GM11168 (cell line): ENCODE results near the gene PTPRD.
"Not testable (repeated sequence)": the region's sequence is repeated elsewhere in the genome, so short reads cannot be mapped to it uniquely, and the experiment has no call there.

ENCODE experiments used
- in situ Hi-C: fragments of 300-500 bp; cut with MboI; formaldehyde crosslinking; loops from one replicate; pipeline ENCODE4 v1.12.0; 2022; ENCODE audit warnings: low sequenced_read_pairs; ENCODE audit not compliant: unreplicated experiment

The PTPRD gene

GRCh38 chr9:9117866-9118265 lies 1494.9 kb downstream of the PTPRD start:
- in situ Hi-C loops, result loop anchor here (5.0 kb wide), 1 partner anchor 59 kb away; no protein-coding TSS in a partner anchor

GRCh38 chr9:9112001-9112720 lies 1500.6 kb downstream of the PTPRD start:
- in situ Hi-C loops, result no loop called here

GRCh38 chr9:9108641-9109040 lies 1504.2 kb downstream of the PTPRD start:
- in situ Hi-C loops, result no loop called here

- in situ Hi-C loops, result no loop called here
Measured at GRCh38 chr9:9102295-9102694, 1510.5 kb downstream of the PTPRD start.

- in situ Hi-C loops, result no loop called here
Measured at GRCh38 chr9:9100070-9100469, 1512.7 kb downstream of the PTPRD start.

GRCh38 chr9:9099646-9100045 lies 1513.2 kb downstream of the PTPRD start:
- in situ Hi-C loops, result no loop called here

GRCh38 chr9:9097254-9097653 lies 1515.5 kb downstream of the PTPRD start:
- in situ Hi-C loops, result not testable (repeated sequence)

- in situ Hi-C loops, result no loop called here
Measured at GRCh38 chr9:9091387-9091786, 1521.4 kb downstream of the PTPRD start.

- in situ Hi-C loops, result no loop called here
Measured at GRCh38 chr9:9079473-9079872, 1533.3 kb downstream of the PTPRD start.

GRCh38 chr9:9078301-9078700 lies 1534.5 kb downstream of the PTPRD start:
- in situ Hi-C loops, result no loop called here

- in situ Hi-C loops, result no loop called here
Measured at GRCh38 chr9:9061627-9062026, 1551.2 kb downstream of the PTPRD start.

- in situ Hi-C loops, result no loop called here
Measured at GRCh38 chr9:9054354-9054992, 1558.3 kb downstream of the PTPRD start.

- in situ Hi-C loops, result no loop called here
Measured at GRCh38 chr9:9045572-9045971, 1567.2 kb downstream of the PTPRD start.

GRCh38 chr9:9045072-9045471 lies 1567.7 kb downstream of the PTPRD start:
- in situ Hi-C loops, result no loop called here

GRCh38 chr9:9043788-9044187 lies 1569.0 kb downstream of the PTPRD start:
- in situ Hi-C loops, result not testable (repeated sequence)

- in situ Hi-C loops, result no loop called here
Measured at GRCh38 chr9:9041756-9042155, 1571.0 kb downstream of the PTPRD start.

- in situ Hi-C loops, result no loop called here
Measured at GRCh38 chr9:9033022-9033421, 1579.8 kb downstream of the PTPRD start.

GRCh38 chr9:9016597-9016996 lies 1596.2 kb downstream of the PTPRD start:
- in situ Hi-C loops, result no loop called here

- in situ Hi-C loops, result no loop called here
Measured at GRCh38 chr9:9004810-9005209, 1608.0 kb downstream of the PTPRD start.

GRCh38 chr9:9002826-9003583 lies 1609.8 kb downstream of the PTPRD start:
- in situ Hi-C loops, result no loop called here

GRCh38 chr9:8980496-8981013 lies 1632.2 kb downstream of the PTPRD start:
- in situ Hi-C loops, result no loop called here
